ENCODE measurements around the gene TMEM266.

The TMEM266 gene

DNA sequence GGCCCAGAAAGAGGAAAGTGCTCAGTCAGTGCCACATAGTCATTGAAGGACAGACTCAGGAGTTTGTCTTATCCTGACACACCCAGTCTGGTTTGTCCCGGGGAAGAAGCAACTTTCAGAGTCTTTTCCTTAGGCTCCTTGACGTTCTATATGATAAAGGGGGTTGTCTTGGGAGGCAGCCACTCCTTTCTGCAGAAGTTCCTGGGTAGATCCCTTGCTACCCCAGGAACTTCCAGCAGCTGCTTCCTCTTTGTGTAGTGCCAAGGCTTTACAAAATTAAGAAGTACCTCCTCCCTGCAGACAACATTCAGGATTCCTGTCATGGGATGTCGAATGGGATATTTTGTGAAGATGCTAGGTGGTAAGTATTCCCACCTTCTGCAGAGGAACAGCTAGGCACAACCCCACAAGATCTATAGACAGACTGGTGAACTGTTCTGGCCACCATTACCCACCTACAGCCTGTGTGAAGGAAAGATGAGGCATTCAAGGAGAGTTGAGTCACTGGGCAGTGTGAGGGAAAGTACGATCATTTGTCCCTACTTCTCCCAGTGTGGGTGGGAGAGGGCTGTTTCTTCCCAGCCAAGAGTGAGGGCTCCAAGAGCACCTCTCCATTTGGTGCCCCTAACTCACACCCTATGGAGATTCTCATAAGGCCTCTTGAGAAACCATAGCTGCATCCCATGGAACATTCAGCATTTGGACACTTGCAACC lies 11.3 kb downstream of the TMEM266 start:
- POLR2A ChIA-PET: no interaction called here
- H3K36me3 ChIP-seq (ENCODE audit: control insufficient read depth in 2 of 2, insufficient read depth in 1 of 2, low read length in 2 of 2): no peaks in the 10 kb centered on the region
- CTCF ChIA-PET: interaction anchor here (0.6 to 0.7 kb wide), 2 partner anchors 9 to 85 kb away, joined by 4 read pairs; no protein-coding TSS in a partner anchor
- TF ChIP-seq ZNF350 (tag by site-specific recombination; IDR thresholded peaks at IDR 0.05): no peak
- H3K9me3 ChIP-seq (ENCODE audit: control insufficient read depth, insufficient read depth, low read depth, low read length): no peaks in the 10 kb centered on the region
- H3K27ac ChIP-seq (ENCODE audit: extremely low read depth, low read depth, low read length): no peak overlapping the region
- H3K4me1 ChIP-seq (ENCODE audit: control insufficient read depth, insufficient read depth, low read length): no peaks in the 10 kb centered on the region
- H3K4me3 ChIP-seq (ENCODE audit: low read depth, low read length): no peak overlapping the region

DNA sequence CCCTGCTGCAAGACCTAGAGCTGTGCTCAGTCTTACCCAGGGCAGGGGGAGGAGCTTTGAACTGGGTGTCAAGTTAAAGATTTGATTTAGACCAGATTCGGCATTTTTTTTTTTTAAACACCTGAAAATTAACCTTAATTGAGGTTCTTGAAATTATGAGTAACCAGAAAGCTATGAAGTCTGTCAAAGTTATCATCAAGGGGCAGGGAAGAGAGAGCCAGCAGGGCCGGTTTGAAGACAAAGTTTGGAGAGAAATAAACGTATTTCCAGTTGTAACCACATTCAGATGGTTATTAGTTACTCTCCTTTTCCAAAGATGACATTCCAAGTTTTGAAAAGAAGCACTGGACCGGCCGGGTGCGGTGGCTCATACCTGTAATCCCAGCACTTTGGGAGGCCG lies 12.0 kb downstream of the TMEM266 start:
- H3K36me3 ChIP-seq (ENCODE audit: control insufficient read depth in 2 of 2, insufficient read depth in 1 of 2, low read length in 2 of 2): no peaks in the 10 kb centered on the region
- POLR2A ChIA-PET: no interaction called here
- no peak overlapping the region for H3K4me3 ChIP-seq (ENCODE audit: low read depth, low read length)
- CTCF ChIA-PET: interaction anchor here (0.7 kb wide), 1 partner anchor 84 kb away, joined by 4 read pairs; no protein-coding TSS in a partner anchor
- H3K9me3 ChIP-seq (ENCODE audit: control insufficient read depth, insufficient read depth, low read depth, low read length): no peaks in the 10 kb centered on the region
- H3K27ac ChIP-seq (ENCODE audit: extremely low read depth, low read depth, low read length): no peak overlapping the region
- TF ChIP-seq, protein P1, sequence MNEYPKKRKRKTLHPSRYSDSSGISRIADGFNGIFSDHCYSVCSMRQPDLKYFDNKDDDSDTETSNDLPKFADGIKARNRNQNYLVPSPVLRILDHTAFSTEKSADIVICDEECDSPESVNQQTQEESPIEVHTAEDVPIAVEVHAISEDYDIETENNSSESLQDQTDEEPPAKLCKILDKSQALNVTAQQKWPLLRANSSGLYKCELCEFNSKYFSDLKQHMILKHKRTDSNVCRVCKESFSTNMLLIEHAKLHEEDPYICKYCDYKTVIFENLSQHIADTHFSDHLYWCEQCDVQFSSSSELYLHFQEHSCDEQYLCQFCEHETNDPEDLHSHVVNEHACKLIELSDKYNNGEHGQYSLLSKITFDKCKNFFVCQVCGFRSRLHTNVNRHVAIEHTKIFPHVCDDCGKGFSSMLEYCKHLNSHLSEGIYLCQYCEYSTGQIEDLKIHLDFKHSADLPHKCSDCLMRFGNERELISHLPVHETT (tag by site-specific recombination; IDR thresholded peaks at IDR 0.05): no peak
- TF ChIP-seq KLF7 (tag by site-specific recombination; IDR thresholded peaks at IDR 0.05; ENCODE audit: borderline replicate concordance) (no peak), ZNF169 (tag by site-specific recombination; IDR thresholded peaks at IDR 0.05) (no peak), ZNF555 (tag by site-specific recombination; conservative IDR thresholded peaks at IDR 0.05) (no peak), KLF9 (tag by site-specific recombination; IDR thresholded peaks at IDR 0.05; ENCODE audit: low read depth) (no peak), ZNF544 (tag by site-specific recombination; IDR thresholded peaks at IDR 0.05) (no peak)
- H3K4me1 ChIP-seq (ENCODE audit: control insufficient read depth, insufficient read depth, low read length): no peaks in the 10 kb centered on the region

DNA sequence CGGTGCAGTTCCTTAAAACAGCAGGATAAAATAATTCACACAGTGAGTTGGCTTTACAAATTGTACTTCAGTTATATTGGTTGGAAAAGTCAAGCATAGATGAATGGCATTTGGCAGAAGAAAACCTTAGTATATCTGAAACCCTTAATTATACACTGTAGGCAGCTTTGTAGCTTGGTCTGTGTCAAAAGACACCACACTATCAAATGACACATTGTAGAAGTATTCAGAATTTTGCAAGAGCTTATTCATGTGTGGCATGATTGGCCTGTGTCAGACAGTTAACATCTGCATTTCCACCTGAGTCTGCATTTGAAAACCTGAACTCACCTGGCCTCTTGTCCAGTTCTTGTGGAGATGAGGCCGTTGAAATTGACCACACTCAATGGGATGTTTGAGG lies 13.8 kb downstream of the TMEM266 start:
- Histone ChIP-seq H3K4me3 (ENCODE audit: low read depth, low read length) (no peak overlapping the region), H3K4me1 (ENCODE audit: control insufficient read depth, insufficient read depth, low read length) (no peaks in the 10 kb centered on the region), H3K9me3 (ENCODE audit: control insufficient read depth, insufficient read depth, low read depth, low read length) (no peaks in the 10 kb centered on the region), H3K27ac (ENCODE audit: extremely low read depth, low read depth, low read length) (no peak overlapping the region), H3K36me3 (ENCODE audit: control insufficient read depth in 2 of 2, insufficient read depth in 1 of 2, low read length in 2 of 2) (no peaks in the 10 kb centered on the region)
- TF ChIP-seq, protein P2, sequence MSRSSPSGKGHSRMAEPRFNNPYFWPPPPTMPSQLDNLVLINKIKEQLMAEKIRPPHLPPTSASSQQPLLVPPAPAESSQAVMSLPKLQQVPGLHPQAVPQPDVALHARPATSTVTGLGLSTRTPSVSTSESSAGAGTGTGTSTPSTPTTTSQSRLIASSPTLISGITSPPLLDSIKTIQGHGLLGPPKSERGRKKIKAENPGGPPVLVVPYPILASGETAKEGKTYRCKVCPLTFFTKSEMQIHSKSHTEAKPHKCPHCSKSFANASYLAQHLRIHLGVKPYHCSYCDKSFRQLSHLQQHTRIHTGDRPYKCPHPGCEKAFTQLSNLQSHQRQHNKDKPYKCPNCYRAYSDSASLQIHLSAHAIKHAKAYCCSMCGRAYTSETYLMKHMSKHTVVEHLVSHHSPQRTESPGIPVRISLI (tag by site-specific recombination; IDR thresholded peaks at IDR 0.05): no peak
- TF ChIP-seq SP7 (tag by site-specific recombination; IDR thresholded peaks at IDR 0.05): peak; percentile 95
- ChIA-PET POLR2A (no interaction called here), CTCF (interaction anchor here (0.5 to 1.6 kb wide), 2 partner anchors 67 to 77 kb away, joined by 3 to 8 read pairs; no protein-coding TSS in a partner anchor)

DNA sequence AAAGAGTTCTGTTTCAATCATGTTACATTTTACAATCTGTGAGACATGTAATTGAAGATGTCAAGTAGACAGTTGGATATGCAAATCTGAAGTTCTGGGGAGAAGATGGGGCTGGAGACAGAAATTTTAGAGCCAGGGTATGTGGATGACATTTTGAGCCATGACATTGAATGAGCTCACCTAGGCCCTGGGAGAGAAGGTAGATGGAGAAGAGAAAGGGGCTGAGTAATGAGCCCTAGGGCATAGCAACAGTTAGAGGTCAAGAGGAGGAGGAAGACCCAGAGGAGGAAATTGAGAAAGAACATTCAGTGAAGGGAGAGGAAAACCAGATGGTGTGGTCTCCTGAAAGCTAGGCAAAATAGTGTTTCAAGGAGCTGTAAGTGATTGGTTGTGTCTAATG lies 15.3 kb downstream of the TMEM266 start:
- TF ChIP-seq SCRT2 (tag by site-specific recombination; IDR thresholded peaks at IDR 0.05): peak; percentile 30; the same call in 1 of the 2 replicates
- TF ChIP-seq KLF10 (tag by site-specific recombination; IDR thresholded peaks at IDR 0.05): no peak
- Histone ChIP-seq H3K4me3 (ENCODE audit: low read depth, low read length) (no peak overlapping the region), H3K9me3 (ENCODE audit: control insufficient read depth, insufficient read depth, low read depth, low read length) (no peaks in the 10 kb centered on the region), H3K27ac (ENCODE audit: extremely low read depth, low read depth, low read length) (no peak overlapping the region), H3K36me3 (ENCODE audit: control insufficient read depth in 2 of 2, insufficient read depth in 1 of 2, low read length in 2 of 2) (no peaks in the 10 kb centered on the region), H3K4me1 (ENCODE audit: control insufficient read depth, insufficient read depth, low read length) (no peaks in the 10 kb centered on the region)
- CTCF ChIA-PET: interaction anchor here (0.6 to 1.6 kb wide), 4 partner anchors 17 to 191 kb away, joined by 3 to 7 read pairs (median 3); no protein-coding TSS in a partner anchor
- POLR2A ChIA-PET: no interaction called here
